Esophagus muscularis mucosa (tissue), 4 donors: Measurements from ENCODE around the gene NUMA1. TPM values are rescaled to one million over a fixed set of nuclear protein-coding genes. Genes with fewer than 3 reads are reported as not detected.

Source experiments
- DNase-seq: peaks from one replicate; pipeline ENCODE4 v3.0.0-alpha.2; 2017; ENCODE audit errors: extremely low spot score
- H3K27ac ChIP-seq, 4 donors: fragments of 200-600 bp; sonication (generic); replicated peaks in 1 of 4; 1 replicate in 3 of 4; 2 replicates in 1 of 4; pipeline ENCODE4 v1.5.1; 2016 to 2019; ENCODE audit warnings: mild to moderate bottlenecking in 1 of 4
- H3K27me3 ChIP-seq, 4 donors: fragments of 200-600 bp; sonication (generic); one replicate each; pipeline versions ENCODE4 v1.5.1 to v1.6.0; 2016 to 2019
- H3K36me3 ChIP-seq, 4 donors: fragments of 200-600 bp; sonication (generic); one replicate each; pipeline ENCODE4 v1.5.1; 2016 to 2019
- H3K4me1 ChIP-seq, 4 donors: fragments of 200-600 bp; sonication (generic); one replicate each; pipeline ENCODE4 v1.5.1; 2016 to 2019
- H3K4me3 ChIP-seq, 4 donors: fragments of 200-600 bp; sonication (generic); 1 replicate in 2 of 4; 2 replicates in 2 of 4; pipeline ENCODE4 v1.5.1; 2016 to 2019; ENCODE audit warnings: mild to moderate bottlenecking in 4 of 4, moderate library complexity in 1 of 4
- H3K9me3 ChIP-seq, 4 donors: fragments of 200-600 bp; sonication (generic); 1 replicate in 3 of 4; 2 replicates in 1 of 4; pipeline ENCODE4 v1.5.1; 2016 to 2019
- CTCF ChIP-seq, 3 experiments: fragments of 200-600 bp in 2 of 3; fragments of 450-650 bp in 1 of 3; sonication (generic) in 2 of 3; IDR thresholded peaks; one replicate each; pipeline ENCODE4 v1.5.1; 2017 to 2019; ENCODE audit warnings: antibody characterized with exemption in 3 of 3, mild to moderate bottlenecking in 2 of 3, moderate library complexity in 1 of 3
- EP300 ChIP-seq: sonication (generic); formaldehyde crosslinking; IDR thresholded peaks from one replicate; pipeline ENCODE4 v1.6.1; 2017; ENCODE audit warnings: antibody characterized with exemption
- POLR2A ChIP-seq: fragments of 450-650 bp; IDR thresholded peaks from one replicate; pipeline ENCODE4 v1.6.1; 2017; ENCODE audit warnings: antibody characterized with exemption, moderate library complexity, mild to moderate bottlenecking, low read depth
- POLR2AphosphoS5 ChIP-seq, 2 donors: sonication (generic); formaldehyde crosslinking; IDR thresholded peaks; one replicate each; pipeline ENCODE4 v1.6.1; 2017; ENCODE audit warnings: antibody characterized with exemption in 2 of 2
- WGBS: methylation state at CpG from one replicate; pipeline ENCODE4 v1.1.5; 2018; 5-methylcytosine and 5-hydroxymethylcytosine counted together
- intact Hi-C: fragments of 100-400 bp; cut with DNase I; formaldehyde crosslinking; loops from one replicate; pipeline ENCODE4 v1.15.1; 2023
- total RNA-seq, 4 donors: library from RNA; depleted of rRNA; stranded (reverse); fragments of >200 nt; gene quantifications; one replicate each; pipeline versions ENCODE4 v1.1.0 to v1.2.1, GENCODE V29; 2016

Gene NUMA1
- total RNA-seq, 4 donors from 2014 or later: 214 to 328 (median 272) TPM

- Histone ChIP-seq H3K36me3 (peaks cover 6 to 28% (median 15%) of the 10 kb centered on the region in 4 donors), H3K27me3 (no peaks in the 10 kb centered on the region), H3K27ac (no peak overlapping the region), H3K9me3 (no peaks in the 10 kb centered on the region), H3K4me1 (peaks cover 10 to 20% (median 19%) of the 10 kb centered on the region in 4 donors), H3K4me3 (no peak overlapping the region)
- WGBS: 82% methylated on average over 3 of the region's 3 CpGs
- intact Hi-C loops: no loop called here
- no peak for TF ChIP-seq CTCF (IDR thresholded peaks at IDR 0.05)
- TF ChIP-seq POLR2A: no peak
- no peak for TF ChIP-seq EP300
- no peak for TF ChIP-seq POLR2AphosphoS5 (IDR thresholded peaks at IDR 0.05)
- no peak for DNase-seq
These were observed 88.1 kb downstream of the NUMA1 start for GRCh38 chr11:71992136-71992730.

- no peak overlapping the region for H3K4me3 ChIP-seq
- 93% methylated on average over 3 of the region's 3 CpGs for WGBS
- peaks cover 6 to 23% (median 13%) of the 10 kb centered on the region in 4 donors for H3K36me3 ChIP-seq
- peak; percentile 75 for DNase-seq
- H3K27ac ChIP-seq: no peak overlapping the region
- peaks cover 10 to 27% (median 25%) of the 10 kb centered on the region in 4 donors for H3K4me1 ChIP-seq
- TF ChIP-seq EP300: no peak
- intact Hi-C loops: no loop called here
- H3K27me3 ChIP-seq: no peaks in the 10 kb centered on the region
- H3K9me3 ChIP-seq: no peaks in the 10 kb centered on the region
These were observed 88.8 kb downstream of the NUMA1 start for GRCh38 chr11:71991494-71991893.

GRCh38 chr11:71990701-71991100 is 89.6 kb downstream of the NUMA1 start:
- no peak for TF ChIP-seq CTCF (IDR thresholded peaks at IDR 0.05)
- no peak for TF ChIP-seq EP300
- TF ChIP-seq POLR2AphosphoS5 (IDR thresholded peaks at IDR 0.05): no peak
- no peak for TF ChIP-seq POLR2A
- no peak overlapping the region for H3K4me3 ChIP-seq
- WGBS: 63% methylated on average over 3 of the region's 3 CpGs
- no peaks in the 10 kb centered on the region for H3K9me3 ChIP-seq
- peaks cover 4 to 22% (median 11%) of the 10 kb centered on the region in 4 donors for H3K36me3 ChIP-seq
- intact Hi-C loops: no loop called here
- DNase-seq: peak; percentile 55
- no peak overlapping the region for H3K27ac ChIP-seq
- peaks cover 10 to 31% (median 26%) of the 10 kb centered on the region in 4 donors for H3K4me1 ChIP-seq
- no peaks in the 10 kb centered on the region for H3K27me3 ChIP-seq

- peak overlapping the region; percentile 36 to 78 (median 51) for H3K27ac ChIP-seq
- intact Hi-C loops: no loop called here
- TF ChIP-seq POLR2A: no peak
- no peak for TF ChIP-seq EP300
- no peak for TF ChIP-seq CTCF (IDR thresholded peaks at IDR 0.05)
- no peak for TF ChIP-seq POLR2AphosphoS5 (IDR thresholded peaks at IDR 0.05)
- H3K4me1 ChIP-seq: peaks cover 10 to 31% (median 26%) of the 10 kb centered on the region in 4 donors
- H3K36me3 ChIP-seq: peaks cover 4 to 32% (median 17%) of the 10 kb centered on the region in 4 donors
- H3K4me3 ChIP-seq: no peak overlapping the region
- no peaks in the 10 kb centered on the region for H3K9me3 ChIP-seq
- H3K27me3 ChIP-seq: no peaks in the 10 kb centered on the region
- WGBS: 27% methylated on average over 3 of the region's 3 CpGs
- DNase-seq: no peak
These were observed 92.3 kb downstream of the NUMA1 start for GRCh38 chr11:71988050-71988449.

GRCh38 chr11:71987521-71987920 is 92.8 kb downstream of the NUMA1 start:
- Histone ChIP-seq H3K27me3 (no peaks in the 10 kb centered on the region), H3K4me1 (peaks cover 10 to 31% (median 28%) of the 10 kb centered on the region in 4 donors), H3K9me3 (no peaks in the 10 kb centered on the region), H3K4me3 (no peak overlapping the region), H3K27ac (peak overlapping the region; percentile 36 to 78 (median 51)), H3K36me3 (peaks cover 4 to 34% (median 17%) of the 10 kb centered on the region in 4 donors)
- 23% methylated on average over 2 of the region's 2 CpGs for WGBS
- intact Hi-C loops: no loop called here
- DNase-seq: no peak
- TF ChIP-seq POLR2AphosphoS5 (IDR thresholded peaks at IDR 0.05): no peak
- no peak for TF ChIP-seq POLR2A
- TF ChIP-seq EP300: no peak
- TF ChIP-seq CTCF (IDR thresholded peaks at IDR 0.05): no peak
